Prostate gland (tissue), 2 donors: ENCODE data around the gene ATG5. TPM values are rescaled to one million over a fixed set of nuclear protein-coding genes. Genes with fewer than 3 reads are reported as not detected.

Experiments
- DNase-seq: peaks from one replicate; pipeline ENCODE4 v3.0.0-alpha.2; 2019; ENCODE audit warnings: low spot score
- H3K27ac ChIP-seq, 2 donors: fragments of 200-600 bp; sonication (generic); 2 replicates each; pipeline ENCODE4 v1.5.1; 2017 to 2019
- H3K27me3 ChIP-seq: fragments of 200-600 bp; sonication (generic); replicated peaks from 2 replicates; pipeline ENCODE4 v1.5.1; 2019; ENCODE audit not compliant: insufficient read depth
- H3K36me3 ChIP-seq, 2 donors: fragments of 200-600 bp; sonication (generic); 1 replicate in 1 of 2; 2 replicates in 1 of 2; pipeline versions ENCODE4 v1.5.1 to v1.8.1; 2017 to 2019
- H3K4me1 ChIP-seq: fragments of 200-600 bp; sonication (generic); replicated peaks from 2 replicates; pipeline ENCODE4 v1.5.1; 2019
- H3K4me3 ChIP-seq, 2 donors: fragments of 200-600 bp; sonication (generic); 2 replicates each; pipeline ENCODE4 v1.5.1; 2017 to 2019
- H3K9me3 ChIP-seq: fragments of 200-600 bp; sonication (generic); 2 replicates; pipeline ENCODE4 v1.5.1; 2017
- POLR2A ChIP-seq: fragments of 450-650 bp; IDR thresholded peaks from one replicate; pipeline ENCODE4 v1.6.1; 2016; ENCODE audit warnings: antibody characterized with exemption, mild to moderate bottlenecking
- POLR2AphosphoS5 ChIP-seq: sonication (generic); formaldehyde crosslinking; IDR thresholded peaks from one replicate; pipeline ENCODE4 v1.6.1; 2017; ENCODE audit warnings: antibody characterized with exemption
- WGBS: methylation state at CpG from one replicate; pipeline ENCODE4 v1.1.5; 2018; 5-methylcytosine and 5-hydroxymethylcytosine counted together
- intact Hi-C: fragments of 100-400 bp; cut with DNase I; formaldehyde crosslinking; loops from one replicate; pipeline ENCODE4 v1.14.2; 2022
- total RNA-seq, 2 donors: library from RNA; depleted of rRNA; stranded (reverse); fragments of >200 nt; gene quantifications; one replicate each; pipeline ENCODE4 v1.1.0, GENCODE V29; 2016
- TF ChIP-seq, protein P1 (sequence below), 4 experiments: fragments of 200-600 bp in 2 of 4; fragments of 450-650 bp in 2 of 4; sonication (generic) in 2 of 4; IDR thresholded peaks; 1 replicate in 3 of 4; 2 replicates in 1 of 4; pipeline ENCODE4 v1.5.1; 2016 to 2019; ENCODE audit warnings: antibody characterized with exemption in 4 of 4, mild to moderate bottlenecking in 2 of 4, moderate library complexity in 2 of 4

The ATG5 gene
- total RNA-seq, 2 donors from 2014 or later, result 31.9 to 34.3 TPM

DNA sequence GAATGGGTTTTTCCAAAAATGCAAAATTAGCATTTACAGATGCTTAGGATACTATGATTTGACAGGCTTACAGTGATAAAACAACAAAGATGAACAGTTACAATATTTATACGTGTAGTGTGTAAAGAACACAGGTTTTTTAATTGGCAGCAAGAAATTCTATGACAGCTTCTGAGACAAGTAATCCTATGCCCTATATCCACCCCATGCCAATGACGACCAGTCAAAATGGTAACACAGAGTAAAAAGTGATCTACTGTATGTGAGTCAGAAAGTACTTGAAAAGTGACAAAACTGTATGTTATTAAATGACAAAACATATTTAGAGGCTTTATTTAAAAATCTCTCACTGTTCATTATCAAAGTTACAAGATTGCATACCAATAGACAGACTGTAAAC lies 139.9 kb downstream of the ATG5 start:
- WGBS, result 92% methylated on average over 2 of the region's 2 CpGs
- no peaks in the 10 kb centered on the region for H3K27me3 ChIP-seq
- no peak overlapping the region for H3K4me3 ChIP-seq
- DNase-seq, result no peak
- no peaks in the 10 kb centered on the region for H3K36me3 ChIP-seq
- TF ChIP-seq, protein P1, sequence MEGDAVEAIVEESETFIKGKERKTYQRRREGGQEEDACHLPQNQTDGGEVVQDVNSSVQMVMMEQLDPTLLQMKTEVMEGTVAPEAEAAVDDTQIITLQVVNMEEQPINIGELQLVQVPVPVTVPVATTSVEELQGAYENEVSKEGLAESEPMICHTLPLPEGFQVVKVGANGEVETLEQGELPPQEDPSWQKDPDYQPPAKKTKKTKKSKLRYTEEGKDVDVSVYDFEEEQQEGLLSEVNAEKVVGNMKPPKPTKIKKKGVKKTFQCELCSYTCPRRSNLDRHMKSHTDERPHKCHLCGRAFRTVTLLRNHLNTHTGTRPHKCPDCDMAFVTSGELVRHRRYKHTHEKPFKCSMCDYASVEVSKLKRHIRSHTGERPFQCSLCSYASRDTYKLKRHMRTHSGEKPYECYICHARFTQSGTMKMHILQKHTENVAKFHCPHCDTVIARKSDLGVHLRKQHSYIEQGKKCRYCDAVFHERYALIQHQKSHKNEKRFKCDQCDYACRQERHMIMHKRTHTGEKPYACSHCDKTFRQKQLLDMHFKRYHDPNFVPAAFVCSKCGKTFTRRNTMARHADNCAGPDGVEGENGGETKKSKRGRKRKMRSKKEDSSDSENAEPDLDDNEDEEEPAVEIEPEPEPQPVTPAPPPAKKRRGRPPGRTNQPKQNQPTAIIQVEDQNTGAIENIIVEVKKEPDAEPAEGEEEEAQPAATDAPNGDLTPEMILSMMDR (IDR thresholded peaks at IDR 0.05), result no peak
- TF ChIP-seq POLR2A (no peak), POLR2AphosphoS5 (no peak)
- intact Hi-C loops, result no loop called here
- no peaks in the 10 kb centered on the region for H3K4me1 ChIP-seq
- no peak overlapping the region for H3K27ac ChIP-seq
- H3K9me3 ChIP-seq, result no peaks in the 10 kb centered on the region

- Histone ChIP-seq H3K27me3 (no peaks in the 10 kb centered on the region), H3K4me1 (no peaks in the 10 kb centered on the region), H3K36me3 (no peaks in the 10 kb centered on the region), H3K27ac (no peak overlapping the region), H3K4me3 (no peak overlapping the region), H3K9me3 (no peaks in the 10 kb centered on the region)
- DNase-seq, result no peak
- WGBS, result 95% methylated on average over 3 of the region's 3 CpGs
- intact Hi-C loops, result no loop called here
- TF ChIP-seq, protein P1 (IDR thresholded peaks at IDR 0.05), result no peak
- TF ChIP-seq POLR2AphosphoS5, result no peak
- TF ChIP-seq POLR2A, result no peak
These were observed 140.9 kb downstream of the ATG5 start for GRCh38 chr6:106184629-106185028.

- no peaks in the 10 kb centered on the region for H3K27me3 ChIP-seq
- H3K4me3 ChIP-seq, result no peak overlapping the region
- intact Hi-C loops, result no loop called here
- H3K4me1 ChIP-seq, result no peaks in the 10 kb centered on the region
- no peak overlapping the region for H3K27ac ChIP-seq
- TF ChIP-seq POLR2A, result no peak
- no peak for TF ChIP-seq POLR2AphosphoS5
- TF ChIP-seq, protein P1 (IDR thresholded peaks at IDR 0.05), result no peak
- no peak for DNase-seq
- 94% methylated on average over 1 of the region's 1 CpG for WGBS
- no peaks in the 10 kb centered on the region for H3K9me3 ChIP-seq
- H3K36me3 ChIP-seq, result no peaks in the 10 kb centered on the region
These were observed 142.1 kb downstream of the ATG5 start for GRCh38 chr6:106183430-106183829.

DNA sequence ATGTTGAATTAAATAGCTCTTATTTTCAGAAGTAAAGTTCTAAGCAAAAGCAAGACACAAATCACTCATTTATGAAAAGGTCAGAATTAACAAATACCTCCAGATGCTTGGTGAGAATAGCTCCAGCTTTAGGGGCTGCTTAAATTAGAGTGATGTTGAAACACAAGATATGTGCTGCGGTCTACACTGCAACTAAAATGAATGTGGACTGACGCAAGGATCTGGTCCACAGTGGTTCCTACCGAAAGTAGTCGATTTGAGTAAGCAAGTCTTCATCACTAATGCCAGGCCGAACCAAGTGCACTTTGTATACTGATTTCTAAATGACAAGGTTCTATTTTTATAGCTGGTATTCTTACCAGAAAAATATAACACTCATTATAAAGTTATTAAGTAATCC lies 143.1 kb downstream of the ATG5 start:
- no peak overlapping the region for H3K27ac ChIP-seq
- DNase-seq, result no peak
- no peaks in the 10 kb centered on the region for H3K27me3 ChIP-seq
- no peak overlapping the region for H3K4me3 ChIP-seq
- WGBS, result 93% methylated on average over 5 of the region's 5 CpGs
- H3K36me3 ChIP-seq, result no peaks in the 10 kb centered on the region
- H3K4me1 ChIP-seq, result no peaks in the 10 kb centered on the region
- H3K9me3 ChIP-seq, result no peaks in the 10 kb centered on the region
- intact Hi-C loops, result no loop called here
- TF ChIP-seq POLR2A (no peak), POLR2AphosphoS5 (no peak)
- TF ChIP-seq, protein P1 (IDR thresholded peaks at IDR 0.05), result no peak

GRCh38 chr6:106181664-106182418 lies 143.7 kb downstream of the ATG5 start:
- TF ChIP-seq POLR2A (no peak), POLR2AphosphoS5 (no peak)
- TF ChIP-seq, protein P1 (IDR thresholded peaks at IDR 0.05), result no peak
- 90% methylated on average over 3 of the region's 3 CpGs for WGBS
- Histone ChIP-seq H3K4me3 (no peak overlapping the region), H3K36me3 (no peaks in the 10 kb centered on the region), H3K9me3 (no peaks in the 10 kb centered on the region), H3K4me1 (no peaks in the 10 kb centered on the region), H3K27ac (no peak overlapping the region), H3K27me3 (no peaks in the 10 kb centered on the region)
- intact Hi-C loops, result no loop called here
- no peak for DNase-seq
